HCT116 (cell line): ENCODE results near the gene ACACA. TPM values are rescaled to one million over a fixed set of nuclear protein-coding genes. Genes with fewer than 3 reads are reported as not detected.

ENCODE experiments used
- ATAC-seq: fragments of 200-7000 bp; cut with Tn5 transposase; 2 replicates; pipeline ENCODE4 v1.9.1; 2020; ENCODE audit warnings: mild to moderate bottlenecking, moderate library complexity
- BruUV-seq: library from RNA; stranded (reverse); fragments of 400-500 nt; replicated peaks from 2 replicates; lab custom pipeline; 2021; lab: Mats Ljungman, UMichigan
- CTCF ChIA-PET: fragments of 300-600 bp; sonication (Branson Sonifier 250); formaldehyde crosslinking; loops from one replicate; lab custom pipeline; 2021; ENCODE audit warnings: antibody characterized with exemption; lab: Charles Lee
- POLR2A ChIA-PET: fragments of 300-600, 350-600 bp; sonication (Branson Sonifier 250); formaldehyde crosslinking; loops from one replicate; lab custom pipeline; 2021; ENCODE audit warnings: antibody characterized with exemption; lab: Charles Lee
- RAD21 ChIA-PET, 2 experiments: fragments of 300-600 bp; sonication (Branson Sonifier 250); formaldehyde crosslinking; loops; one replicate each; lab custom pipeline; 2023; ENCODE audit warnings: low total read pairs in 2 of 2; ENCODE audit not compliant: uncharacterized antibody in 2 of 2, unreplicated experiment in 2 of 2, low non-redundant PET in 1 of 2; lab: Charles Lee
- DNase-seq: peaks from one replicate; pipeline ENCODE4 v3.0.0-alpha.2; 2010; ENCODE audit warnings: low read depth, low spot score
- H2AFZ ChIP-seq: fragments of 200-600 bp; shearing (Covaris generic), sonication (generic); 2 replicates; pipeline ENCODE4 v1.6.1; 2017; ENCODE audit warnings: low read depth, mixed run types, mixed read lengths, antibody characterized with exemption, low read length; ENCODE audit not compliant: poor library complexity, severe bottlenecking
- H3K27ac ChIP-seq: 2 replicates; pipeline ENCODE4 v1.5.1; 2012; ENCODE audit warnings: low read depth, low read length
- H3K27me3 ChIP-seq: fragments of 200-600 bp; sonication (generic); 2 replicates; pipeline ENCODE4 v1.6.1; 2016; ENCODE audit warnings: mixed run types, low read length, mixed read lengths; ENCODE audit not compliant: insufficient read depth
- H3K36me3 ChIP-seq, 2 experiments: fragments of 200-500 bp in 1 of 2; fragments of 200-600 bp in 1 of 2; sonication (Bioruptor generic) in 1 of 2; sonication (generic) in 1 of 2; 2 replicates each; pipeline versions ENCODE4 v1.5.1 to v1.6.1; 2014 to 2016; ENCODE audit warnings: low read length in 2 of 2, inconsistent platforms in 1 of 2, mixed read lengths in 1 of 2, mixed run types in 1 of 2; ENCODE audit not compliant: insufficient read depth in 2 of 2, control insufficient read depth in 1 of 2
- H3K4me1 ChIP-seq, 2 experiments: fragments of 200-600 bp in 1 of 2; sonication (generic) in 1 of 2; 2 replicates each; pipeline versions ENCODE4 v1.5.1 to v1.6.1; 2012 to 2017; ENCODE audit warnings: low read length in 2 of 2, inconsistent platforms in 1 of 2, mild to moderate bottlenecking in 1 of 2, mixed read lengths in 1 of 2, mixed run types in 1 of 2, moderate library complexity in 1 of 2; ENCODE audit not compliant: insufficient read depth in 2 of 2, control insufficient read depth in 1 of 2
- H3K4me2 ChIP-seq: fragments of 200-600 bp; sonication (generic); 2 replicates; pipeline ENCODE4 v1.6.1; 2017; ENCODE audit warnings: mixed run types, low read length, mixed read lengths
- H3K4me3 ChIP-seq, 2 experiments: fragments of 200-600 bp in 1 of 2; sonication (generic) in 1 of 2; replicated peaks in 1 of 2; 2 replicates each; pipeline ENCODE4 v1.5.1; 2011 to 2016; ENCODE audit warnings: low read length in 2 of 2, control low read depth in 1 of 2, low read depth in 1 of 2, mild to moderate bottlenecking in 1 of 2, mixed read lengths in 1 of 2, mixed run types in 1 of 2
- H3K79me2 ChIP-seq: fragments of 200-600 bp; sonication (generic); 2 replicates; pipeline ENCODE4 v1.6.1; 2017; ENCODE audit warnings: mild to moderate bottlenecking, mixed run types, low read length, moderate library complexity, mixed read lengths; ENCODE audit not compliant: insufficient read depth
- H3K9ac ChIP-seq: fragments of 200-600 bp; sonication (generic); 2 replicates; pipeline ENCODE4 v1.6.1; 2016; ENCODE audit warnings: low read length, mixed read lengths
- H3K9me2 ChIP-seq: fragments of 200-600 bp; sonication (generic), shearing (Covaris generic); 2 replicates; pipeline ENCODE4 v1.6.1; 2017; ENCODE audit warnings: mixed run types, mild to moderate bottlenecking, moderate library complexity; ENCODE audit not compliant: insufficient read depth
- H3K9me3 ChIP-seq, 2 experiments: fragments of 200-500 bp in 1 of 2; fragments of 200-600 bp in 1 of 2; sonication (Bioruptor generic) in 1 of 2; sonication (generic) in 1 of 2; 2 replicates each; pipeline ENCODE4 v1.6.1; 2014 to 2017; ENCODE audit warnings: low read length in 2 of 2, mixed read lengths in 2 of 2, inconsistent platforms in 1 of 2, low read depth in 1 of 2, mild to moderate bottlenecking in 1 of 2, mixed run types in 1 of 2, moderate library complexity in 1 of 2; ENCODE audit not compliant: control insufficient read depth in 1 of 2, insufficient read depth in 1 of 2
- H4K20me1 ChIP-seq: fragments of 200-600 bp; sonication (generic), shearing (Covaris generic); 2 replicates; pipeline ENCODE4 v1.6.1; 2017; ENCODE audit warnings: mixed run types, mild to moderate bottlenecking, moderate library complexity; ENCODE audit not compliant: insufficient read depth
- CBX3 ChIP-seq: IDR thresholded peaks from 2 replicates; pipeline ENCODE4 v1.6.1; 2012; ENCODE audit warnings: low read depth
- EGR1 ChIP-seq: IDR thresholded peaks from 2 replicates; pipeline ENCODE4 v1.6.1; 2012; ENCODE audit warnings: low read depth
- EZH2phosphoT487 ChIP-seq: fragments of 200-600 bp; IDR thresholded peaks from 2 replicates; pipeline ENCODE4 v1.6.1; 2018; ENCODE audit warnings: antibody characterized with exemption, borderline replicate concordance
- FOSL1 ChIP-seq: IDR thresholded peaks from 2 replicates; pipeline ENCODE4 v1.6.1; 2012; ENCODE audit warnings: low read depth
- JUND ChIP-seq: IDR thresholded peaks from 2 replicates; pipeline ENCODE4 v1.6.1; 2012
- MAX ChIP-seq: IDR thresholded peaks from 2 replicates; pipeline ENCODE4 v1.6.1; 2012
- POLR2A ChIP-seq: IDR thresholded peaks from 2 replicates; pipeline ENCODE4 v1.7.0; 2011; ENCODE audit warnings: borderline replicate concordance; ENCODE audit not compliant: insufficient read depth, insufficient read length; ENCODE audit errors: extremely low read depth
- POLR2AphosphoS5 ChIP-seq: IDR thresholded peaks from 2 replicates; pipeline ENCODE4 v1.6.1; 2011; ENCODE audit warnings: mild to moderate bottlenecking, low read depth, low read length, moderate library complexity
- REST ChIP-seq: IDR thresholded peaks from 2 replicates; pipeline ENCODE4 v1.6.1; 2012; ENCODE audit warnings: low read depth
- SIN3A ChIP-seq: IDR thresholded peaks from 2 replicates; pipeline ENCODE4 v1.6.1; 2012; ENCODE audit warnings: low read depth
- SP1 ChIP-seq: IDR thresholded peaks from 2 replicates; pipeline ENCODE4 v1.6.1; 2012; ENCODE audit warnings: low read depth
- TCF7L2 ChIP-seq: IDR thresholded peaks from 2 replicates; pipeline ENCODE4 v1.7.0; 2011; ENCODE audit warnings: borderline replicate concordance, inconsistent platforms; ENCODE audit not compliant: insufficient read depth, insufficient read length; ENCODE audit errors: extremely low read depth
- YY1 ChIP-seq: IDR thresholded peaks from 2 replicates; pipeline ENCODE4 v1.6.1; 2011; ENCODE audit warnings: low read length, low read depth, moderate library complexity, mild to moderate bottlenecking; ENCODE audit not compliant: insufficient replicate concordance; ENCODE audit errors: extremely low read depth
- ZFX ChIP-seq: fragments of 450-650 bp; IDR thresholded peaks from 2 replicates; pipeline ENCODE4 v1.6.1; 2017
- ZNF274 ChIP-seq: fragments of 200-500 bp; sonication (Bioruptor generic); IDR thresholded peaks from 2 replicates; pipeline ENCODE4 v1.6.1; 2014; ENCODE audit warnings: mild to moderate bottlenecking, low read depth, low read length, inconsistent platforms
- intact Hi-C: fragments of 100-400 bp; cut with micrococcal nuclease; formaldehyde crosslinking; loops from 2 replicates; pipeline ENCODE4 v1.10.0; 2022
- total RNA-seq: library from RNA; stranded (reverse); gene quantifications from one replicate; pipeline ENCODE4 v1.2.1, GENCODE V29; 2021; ENCODE audit not compliant: unreplicated experiment

Gene ACACA
- total RNA-seq, 1 experiment from 2014 or later = 161 TPM

- Histone ChIP-seq H4K20me1 (no peaks in the 10 kb centered on the region), H3K4me1 (peaks cover 29 to 32% of the 10 kb centered on the region in 2 experiments), H3K27ac (peak overlapping the region; percentile 86), H3K27me3 (no peaks in the 10 kb centered on the region), H3K9ac (peak overlapping the region; percentile 99), H2AFZ (no peak overlapping the region), H3K79me2 (peaks cover 41% of the 10 kb centered on the region), H3K9me3 (no peaks in the 10 kb centered on the region), H3K4me2 (peak overlapping the region; percentile 84), H3K9me2 (no peaks in the 10 kb centered on the region), H3K36me3 (no peaks in the 10 kb centered on the region; a peak in 1 of 4 replicates), H3K4me3 (peak overlapping the region; percentile 41 to 96; a peak in 3 of 4 replicates)
- RAD21 ChIA-PET = no interaction called here
- CTCF ChIA-PET = interaction anchor here (1.0 kb wide), 1 partner anchor 250 kb away, joined by 4 read pairs; the partner anchor contains the start of gene SYNRG
- TSS peak; percentile 88 for BruUV-seq
- TF ChIP-seq POLR2AphosphoS5 = no peak
- TF ChIP-seq EZH2phosphoT487 = no peak
- TF ChIP-seq ZFX = no peak
- ATAC-seq = peak; percentile 0; the same call in 1 of the 2 replicates
- DNase-seq = no peak
- intact Hi-C loops = loop anchor here (5.0 kb wide), 1 partner anchor 38 kb away; no protein-coding TSS in a partner anchor
- POLR2A ChIA-PET = interaction anchor here (0.6 to 1.2 kb wide), 5 partner anchors 8 to 421 kb away, joined by 3 to 11 read pairs (median 6); no protein-coding TSS in a partner anchor
These were observed 46.9 kb downstream of the ACACA start for GRCh38 chr17:37359682-37360188.

- peak overlapping the region; percentile 99 for H3K9ac ChIP-seq
- peaks cover 48% of the 10 kb centered on the region for H3K79me2 ChIP-seq
- H3K4me2 ChIP-seq = peak overlapping the region; percentile 84
- peak overlapping the region; percentile 93 to 96 for H3K4me3 ChIP-seq
- RAD21 ChIA-PET = no interaction called here
- ATAC-seq (peak; percentile 95), DNase-seq (peak; percentile 86)
- no peak overlapping the region for H2AFZ ChIP-seq
- H3K9me2 ChIP-seq = no peaks in the 10 kb centered on the region
- peak; percentile 50; the same call in 1 of the 2 replicates for TF ChIP-seq SIN3A
- TF ChIP-seq POLR2A = peak; percentile 25
- TF ChIP-seq POLR2AphosphoS5 = peak; percentile 76
- peak; percentile 75 for TF ChIP-seq ZFX
- peak; percentile 59 for TF ChIP-seq MAX
- no peak for TF ChIP-seq ZNF274
- TF ChIP-seq CBX3 = no peak
- TF ChIP-seq REST = no peak
- TF ChIP-seq YY1 = peak; percentile 14
- peak; percentile 64 for TF ChIP-seq SP1
- no peak for TF ChIP-seq EGR1
- TF ChIP-seq FOSL1 = no peak
- peak; percentile 11 for TF ChIP-seq TCF7L2
- TF ChIP-seq JUND = no peak
- CTCF ChIA-PET = interaction anchor here (0.6 to 1.3 kb wide), 4 partner anchors 14 to 250 kb away, joined by 3 to 8 read pairs (median 4); partner anchors contain the start of gene SYNRG
- intact Hi-C loops = loop anchor here (5.0 kb wide), 1 partner anchor 38 kb away; no protein-coding TSS in a partner anchor
- POLR2A ChIA-PET = interaction anchor here (0.5 to 1.2 kb wide), 16 partner anchors 8 to 823 kb away, joined by 3 to 11 read pairs (median 4); partner anchors contain the start of gene C17orf78
- H3K36me3 ChIP-seq = peaks cover 2% of the 10 kb centered on the region in 2 experiments; a peak in 1 of 4 replicates
- peak overlapping the region; percentile 86 for H3K27ac ChIP-seq
- no peaks in the 10 kb centered on the region for H3K9me3 ChIP-seq
- peaks cover 29 to 32% of the 10 kb centered on the region in 2 experiments for H3K4me1 ChIP-seq
- peaks cover 5% of the 10 kb centered on the region; the same call in 1 of the 2 replicates for H4K20me1 ChIP-seq
- H3K27me3 ChIP-seq = no peaks in the 10 kb centered on the region
- BruUV-seq = no TSS peak
These were observed 47.6 kb downstream of the ACACA start for GRCh38 chr17:37358830-37359681.
